WTC11 (cell line): ENCODE results near the gene PAM16. TPM values are rescaled to one million over a fixed set of nuclear protein-coding genes. Genes with fewer than 3 reads are reported as not detected.

Experiments used
- ATAC-seq: fragments of 200-7000 bp; cut with Tn5 transposase; 2 replicates; pipeline ENCODE4 v1.10.0; 2021; ENCODE audit warnings: mild to moderate bottlenecking, moderate library complexity
- CTCF ChIA-PET: fragments of 300-600 bp; sonication (Branson Sonifier 250); formaldehyde crosslinking; loops from one replicate; lab custom pipeline; 2021; ENCODE audit warnings: antibody characterized with exemption; lab: Charles Lee
- POLR2A ChIA-PET: fragments of 350-600 bp; sonication (Branson Sonifier 250); formaldehyde crosslinking; loops from one replicate; lab custom pipeline; 2021; ENCODE audit warnings: antibody characterized with exemption; lab: Charles Lee
- DNase-seq: peaks from one replicate; pipeline ENCODE4 v3.0.0; 2021; ENCODE audit warnings: low spot score
- H3K27ac Mint-ChIP-seq: 2 replicates; pipeline ENCODE4 v1.8.0; 2021; ENCODE audit warnings: mixed read lengths
- H3K27me3 Mint-ChIP-seq: 2 replicates; pipeline ENCODE4 v1.8.0; 2021; ENCODE audit warnings: low read depth, mild to moderate bottlenecking, moderate library complexity, mixed read lengths
- H3K36me3 Mint-ChIP-seq: 2 replicates; pipeline ENCODE4 v1.8.0; 2021; ENCODE audit warnings: mixed read lengths
- H3K4me1 Mint-ChIP-seq: 2 replicates; pipeline ENCODE4 v1.8.0; 2022; ENCODE audit warnings: mixed read lengths
- H3K4me3 Mint-ChIP-seq: 2 replicates; pipeline ENCODE4 v1.8.0; 2021; ENCODE audit warnings: mild to moderate bottlenecking, moderate library complexity, mixed read lengths
- H3K9me3 Mint-ChIP-seq: 2 replicates; pipeline ENCODE4 v1.8.0; 2021; ENCODE audit warnings: mixed read lengths
- ATF1 ChIP-seq: sonication (generic); formaldehyde crosslinking; IDR thresholded peaks from 2 replicates; pipeline ENCODE4 v1.8.1; 2023; ENCODE audit warnings: mild to moderate bottlenecking, moderate library complexity, missing genetic modification reagents
- CREB1 ChIP-seq: sonication (generic); formaldehyde crosslinking; IDR thresholded peaks from 2 replicates; pipeline ENCODE4 v1.8.0; 2023; ENCODE audit warnings: mild to moderate bottlenecking, missing genetic modification reagents
- CREM ChIP-seq: sonication (generic); formaldehyde crosslinking; IDR thresholded peaks from 2 replicates; pipeline ENCODE4 v1.8.1; 2022; ENCODE audit warnings: mild to moderate bottlenecking, missing genetic modification reagents, moderate library complexity
- ELF4 ChIP-seq: sonication (generic); formaldehyde crosslinking; IDR thresholded peaks from 2 replicates; pipeline ENCODE4 v1.8.1; 2022; ENCODE audit warnings: low read depth, mild to moderate bottlenecking, moderate library complexity, missing genetic modification reagents
- EMX1 ChIP-seq: fragments of 250-450 bp; sonication (Bioruptor Pico); IDR thresholded peaks from 2 replicates; pipeline ENCODE4 v1.8.0; 2021; ENCODE audit warnings: mild to moderate bottlenecking
- ETV6 ChIP-seq: sonication (generic); formaldehyde crosslinking; IDR thresholded peaks from 2 replicates; pipeline ENCODE4 v1.8.1; 2022; ENCODE audit warnings: mild to moderate bottlenecking, missing genetic modification reagents
- GRHL2 ChIP-seq: fragments of 250-450 bp; sonication (Bioruptor Pico); IDR thresholded peaks from 2 replicates; pipeline ENCODE4 v1.8.0; 2022; ENCODE audit warnings: mild to moderate bottlenecking, moderate library complexity; ENCODE audit not compliant: insufficient replicate concordance, severe bottlenecking
- NR1H2 ChIP-seq: sonication (generic); formaldehyde crosslinking; IDR thresholded peaks from 2 replicates; pipeline ENCODE4 v1.9.0; 2021; ENCODE audit warnings: mild to moderate bottlenecking, moderate library complexity, missing genetic modification reagents
- OVOL2 ChIP-seq: fragments of 250-450 bp; sonication (Bioruptor Pico); IDR thresholded peaks from 2 replicates; pipeline ENCODE4 v1.9.0; 2021; ENCODE audit warnings: mild to moderate bottlenecking, borderline replicate concordance
- RORB ChIP-seq: fragments of 250-450 bp; sonication (Bioruptor Pico); IDR thresholded peaks from 2 replicates; pipeline ENCODE4 v1.9.0; 2021; ENCODE audit warnings: mild to moderate bottlenecking
- SMAD3 ChIP-seq: sonication (generic); formaldehyde crosslinking; IDR thresholded peaks from 2 replicates; pipeline ENCODE4 v1.8.0; 2022; ENCODE audit warnings: missing genetic modification reagents, mild to moderate bottlenecking, borderline replicate concordance
- SP1 ChIP-seq: sonication (generic); formaldehyde crosslinking; conservative IDR thresholded peaks from 2 replicates; pipeline ENCODE4 v1.8.1; 2022; ENCODE audit warnings: missing genetic modification reagents
- TCF7 ChIP-seq: sonication (generic); formaldehyde crosslinking; IDR thresholded peaks from 2 replicates; pipeline ENCODE4 v1.8.0; 2022; ENCODE audit warnings: mild to moderate bottlenecking, low read depth, missing genetic modification reagents, moderate library complexity
- TEAD1 ChIP-seq: sonication (generic); formaldehyde crosslinking; IDR thresholded peaks from 2 replicates; pipeline ENCODE4 v1.8.0; 2022; ENCODE audit warnings: mild to moderate bottlenecking, missing genetic modification reagents
- ZNF121 ChIP-seq: sonication (generic); formaldehyde crosslinking; IDR thresholded peaks from 2 replicates; pipeline ENCODE4 v1.8.0; 2023; ENCODE audit warnings: missing genetic modification reagents
- ZNF219 ChIP-seq: sonication (generic); formaldehyde crosslinking; IDR thresholded peaks from 2 replicates; pipeline ENCODE4 v1.8.0; 2023; ENCODE audit warnings: missing genetic modification reagents, mild to moderate bottlenecking, borderline replicate concordance
- ZNF317 ChIP-seq: sonication (generic); formaldehyde crosslinking; IDR thresholded peaks from 2 replicates; pipeline ENCODE4 v1.8.1; 2023; ENCODE audit warnings: low read depth, mild to moderate bottlenecking, moderate library complexity, missing genetic modification reagents, borderline replicate concordance
- total RNA-seq: library from RNA; stranded (reverse); gene quantifications from 3 replicates; pipeline ENCODE4 v1.2.3, GENCODE V29; 2021
- TF ChIP-seq, protein P1 (sequence below): sonication (generic); formaldehyde crosslinking; IDR thresholded peaks from 2 replicates; pipeline ENCODE4 v1.8.1; 2023; ENCODE audit warnings: mild to moderate bottlenecking, missing genetic modification reagents
- TF ChIP-seq, protein P2 (sequence below): sonication (generic); formaldehyde crosslinking; IDR thresholded peaks from 2 replicates; pipeline ENCODE4 v1.8.1; 2023; ENCODE audit warnings: mild to moderate bottlenecking, missing genetic modification reagents, borderline replicate concordance
- TF ChIP-seq, protein P3 (sequence below): fragments of 250-450 bp; sonication (Bioruptor Pico); IDR thresholded peaks from 2 replicates; pipeline ENCODE4 v1.9.0; 2021; ENCODE audit warnings: moderate library complexity, mild to moderate bottlenecking, inconsistent platforms, borderline replicate concordance
- TF ChIP-seq, protein P4 (sequence below): sonication (generic); formaldehyde crosslinking; IDR thresholded peaks from 2 replicates; pipeline ENCODE4 v1.8.1; 2022; ENCODE audit warnings: mild to moderate bottlenecking, missing genetic modification reagents, moderate library complexity, borderline replicate concordance
- TF ChIP-seq, protein P5 (sequence below): fragments of 250-450 bp; sonication (Bioruptor Pico); IDR thresholded peaks from 2 replicates; pipeline ENCODE4 v2.1.2; 2022; ENCODE audit warnings: mild to moderate bottlenecking, moderate library complexity
- TF ChIP-seq, protein P6 (sequence below): sonication (generic); formaldehyde crosslinking; IDR thresholded peaks from 2 replicates; pipeline ENCODE4 v1.8.0; 2022; ENCODE audit warnings: mild to moderate bottlenecking, missing genetic modification reagents
- TF ChIP-seq, protein P7 (sequence below): sonication (generic); formaldehyde crosslinking; IDR thresholded peaks from 2 replicates; pipeline ENCODE4 v1.8.0; 2022; ENCODE audit warnings: missing genetic modification reagents

Gene PAM16
- total RNA-seq, 1 experiment from 2014 or later, result 88.9 TPM

DNA sequence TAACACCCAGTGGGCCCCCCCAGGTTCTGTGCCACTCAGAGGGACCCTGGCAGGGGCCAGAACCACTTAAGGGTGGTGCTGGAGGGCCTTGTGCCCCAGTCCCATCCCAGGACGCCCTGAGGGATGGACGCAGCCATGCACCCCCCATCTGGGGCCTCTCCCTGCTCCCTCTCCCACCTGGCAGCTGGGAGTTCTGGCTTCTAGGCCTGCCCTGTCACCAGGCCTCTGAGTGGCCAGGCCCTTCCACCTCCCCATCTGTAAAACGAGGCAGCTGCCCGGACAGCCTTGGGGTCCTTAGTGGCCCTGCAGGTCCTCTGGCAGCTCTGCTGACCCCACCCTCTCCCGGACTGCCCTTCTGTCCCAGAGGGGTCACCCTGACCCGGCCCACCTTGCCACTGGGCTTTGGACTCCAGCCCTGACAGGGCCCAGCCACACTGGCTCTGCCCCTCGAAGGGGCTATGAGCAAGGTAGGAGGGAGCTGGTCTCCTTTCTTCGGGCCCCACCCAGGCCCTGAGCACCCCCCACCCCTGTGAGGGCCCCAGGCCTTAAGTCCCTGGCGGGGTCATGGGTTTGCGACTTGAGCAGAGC, 12.3 kb downstream of the PAM16 start:
- Mint-ChIP-seq H3K36me3 (peaks cover 11% of the 10 kb centered on the region), H3K4me1 (no peaks in the 10 kb centered on the region), H3K9me3 (peaks cover 1% of the 10 kb centered on the region; the same call in 1 of the 2 replicates), H3K27me3 (no peaks in the 10 kb centered on the region; the same call in 1 of the 2 replicates), H3K27ac (no peak overlapping the region), H3K4me3 (no peak overlapping the region)
- TF ChIP-seq ATF1 (CRISPR knock-in tag) (no peak), ZNF317 (no peak), ETV6 (no peak), TCF7 (CRISPR knock-in tag) (no peak), RORB (CRISPR knock-in tag) (no peak), GRHL2 (CRISPR knock-in tag) (no peak), CREM (CRISPR knock-in tag) (no peak), OVOL2 (CRISPR knock-in tag) (no peak), SMAD3 (no peak), TEAD1 (CRISPR knock-in tag) (no peak), ZNF121 (CRISPR knock-in tag) (no peak)
- TF ChIP-seq, protein P1, sequence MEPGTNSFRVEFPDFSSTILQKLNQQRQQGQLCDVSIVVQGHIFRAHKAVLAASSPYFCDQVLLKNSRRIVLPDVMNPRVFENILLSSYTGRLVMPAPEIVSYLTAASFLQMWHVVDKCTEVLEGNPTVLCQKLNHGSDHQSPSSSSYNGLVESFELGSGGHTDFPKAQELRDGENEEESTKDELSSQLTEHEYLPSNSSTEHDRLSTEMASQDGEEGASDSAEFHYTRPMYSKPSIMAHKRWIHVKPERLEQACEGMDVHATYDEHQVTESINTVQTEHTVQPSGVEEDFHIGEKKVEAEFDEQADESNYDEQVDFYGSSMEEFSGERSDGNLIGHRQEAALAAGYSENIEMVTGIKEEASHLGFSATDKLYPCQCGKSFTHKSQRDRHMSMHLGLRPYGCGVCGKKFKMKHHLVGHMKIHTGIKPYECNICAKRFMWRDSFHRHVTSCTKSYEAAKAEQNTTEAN (CRISPR knock-in tag), result no peak
- TF ChIP-seq, protein P2, sequence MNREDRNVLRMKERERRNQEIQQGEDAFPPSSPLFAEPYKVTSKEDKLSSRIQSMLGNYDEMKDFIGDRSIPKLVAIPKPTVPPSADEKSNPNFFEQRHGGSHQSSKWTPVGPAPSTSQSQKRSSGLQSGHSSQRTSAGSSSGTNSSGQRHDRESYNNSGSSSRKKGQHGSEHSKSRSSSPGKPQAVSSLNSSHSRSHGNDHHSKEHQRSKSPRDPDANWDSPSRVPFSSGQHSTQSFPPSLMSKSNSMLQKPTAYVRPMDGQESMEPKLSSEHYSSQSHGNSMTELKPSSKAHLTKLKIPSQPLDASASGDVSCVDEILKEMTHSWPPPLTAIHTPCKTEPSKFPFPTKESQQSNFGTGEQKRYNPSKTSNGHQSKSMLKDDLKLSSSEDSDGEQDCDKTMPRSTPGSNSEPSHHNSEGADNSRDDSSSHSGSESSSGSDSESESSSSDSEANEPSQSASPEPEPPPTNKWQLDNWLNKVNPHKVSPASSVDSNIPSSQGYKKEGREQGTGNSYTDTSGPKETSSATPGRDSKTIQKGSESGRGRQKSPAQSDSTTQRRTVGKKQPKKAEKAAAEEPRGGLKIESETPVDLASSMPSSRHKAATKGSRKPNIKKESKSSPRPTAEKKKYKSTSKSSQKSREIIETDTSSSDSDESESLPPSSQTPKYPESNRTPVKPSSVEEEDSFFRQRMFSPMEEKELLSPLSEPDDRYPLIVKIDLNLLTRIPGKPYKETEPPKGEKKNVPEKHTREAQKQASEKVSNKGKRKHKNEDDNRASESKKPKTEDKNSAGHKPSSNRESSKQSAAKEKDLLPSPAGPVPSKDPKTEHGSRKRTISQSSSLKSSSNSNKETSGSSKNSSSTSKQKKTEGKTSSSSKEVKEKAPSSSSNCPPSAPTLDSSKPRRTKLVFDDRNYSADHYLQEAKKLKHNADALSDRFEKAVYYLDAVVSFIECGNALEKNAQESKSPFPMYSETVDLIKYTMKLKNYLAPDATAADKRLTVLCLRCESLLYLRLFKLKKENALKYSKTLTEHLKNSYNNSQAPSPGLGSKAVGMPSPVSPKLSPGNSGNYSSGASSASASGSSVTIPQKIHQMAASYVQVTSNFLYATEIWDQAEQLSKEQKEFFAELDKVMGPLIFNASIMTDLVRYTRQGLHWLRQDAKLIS (CRISPR knock-in tag), result no peak
- TF ChIP-seq, protein P3, sequence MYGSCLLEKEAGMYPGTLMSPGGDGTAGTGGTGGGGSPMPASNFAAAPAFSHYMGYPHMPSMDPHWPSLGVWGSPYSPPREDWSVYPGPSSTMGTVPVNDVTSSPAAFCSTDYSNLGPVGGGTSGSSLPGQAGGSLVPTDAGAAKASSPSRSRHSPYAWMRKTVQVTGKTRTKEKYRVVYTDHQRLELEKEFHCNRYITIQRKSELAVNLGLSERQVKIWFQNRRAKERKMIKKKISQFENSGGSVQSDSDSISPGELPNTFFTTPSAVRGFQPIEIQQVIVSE (CRISPR knock-in tag), result no peak
- TF ChIP-seq, protein P4, sequence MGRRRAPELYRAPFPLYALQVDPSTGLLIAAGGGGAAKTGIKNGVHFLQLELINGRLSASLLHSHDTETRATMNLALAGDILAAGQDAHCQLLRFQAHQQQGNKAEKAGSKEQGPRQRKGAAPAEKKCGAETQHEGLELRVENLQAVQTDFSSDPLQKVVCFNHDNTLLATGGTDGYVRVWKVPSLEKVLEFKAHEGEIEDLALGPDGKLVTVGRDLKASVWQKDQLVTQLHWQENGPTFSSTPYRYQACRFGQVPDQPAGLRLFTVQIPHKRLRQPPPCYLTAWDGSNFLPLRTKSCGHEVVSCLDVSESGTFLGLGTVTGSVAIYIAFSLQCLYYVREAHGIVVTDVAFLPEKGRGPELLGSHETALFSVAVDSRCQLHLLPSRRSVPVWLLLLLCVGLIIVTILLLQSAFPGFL, result no peak
- CTCF ChIA-PET, result interaction anchor here (0.6 to 6.3 kb wide), 10 partner anchors 8 to 85 kb away, joined by 3 to 44 read pairs (median 6); partner anchors contain the start of genes PAM16 and TFAP4
- POLR2A ChIA-PET, result no interaction called here
- ATAC-seq (no peak; the same call in 1 of the 2 replicates), DNase-seq (no peak)

DNA sequence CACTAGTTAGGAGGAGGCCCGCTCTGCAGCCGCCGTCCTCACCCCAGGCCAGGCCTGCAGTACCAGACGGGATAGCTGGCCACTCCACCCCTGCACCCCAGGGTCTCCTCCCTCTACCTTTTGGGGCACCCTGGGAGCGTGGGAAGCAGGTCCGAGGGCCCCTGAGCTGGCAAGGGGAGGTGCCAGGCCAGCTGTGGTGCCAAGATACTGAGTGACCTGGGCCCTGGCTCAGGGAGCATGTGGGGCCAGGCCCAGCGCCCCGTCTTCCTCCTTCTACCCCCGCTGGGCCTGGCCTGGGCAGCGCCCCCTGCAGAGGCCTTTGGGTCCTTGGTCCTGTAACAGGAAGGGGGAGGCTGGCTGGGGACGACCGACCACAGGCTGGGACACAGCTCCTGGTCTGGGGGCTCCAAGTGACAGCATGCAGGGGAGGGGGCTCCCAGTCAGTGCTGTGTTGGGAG, 13.0 kb downstream of the PAM16 start:
- no peak for ATAC-seq
- CTCF ChIA-PET, result interaction anchor here (0.6 to 6.3 kb wide), 10 partner anchors 8 to 84 kb away, joined by 3 to 44 read pairs (median 6); partner anchors contain the start of gene PAM16
- TF ChIP-seq SP1 (CRISPR knock-in tag) (no peak), CREB1 (CRISPR knock-in tag) (no peak), ZNF219 (CRISPR knock-in tag) (no peak), EMX1 (CRISPR knock-in tag) (no peak), NR1H2 (CRISPR knock-in tag) (no peak), CREM (CRISPR knock-in tag) (no peak), ELF4 (CRISPR knock-in tag) (no peak)
- TF ChIP-seq, protein P5, sequence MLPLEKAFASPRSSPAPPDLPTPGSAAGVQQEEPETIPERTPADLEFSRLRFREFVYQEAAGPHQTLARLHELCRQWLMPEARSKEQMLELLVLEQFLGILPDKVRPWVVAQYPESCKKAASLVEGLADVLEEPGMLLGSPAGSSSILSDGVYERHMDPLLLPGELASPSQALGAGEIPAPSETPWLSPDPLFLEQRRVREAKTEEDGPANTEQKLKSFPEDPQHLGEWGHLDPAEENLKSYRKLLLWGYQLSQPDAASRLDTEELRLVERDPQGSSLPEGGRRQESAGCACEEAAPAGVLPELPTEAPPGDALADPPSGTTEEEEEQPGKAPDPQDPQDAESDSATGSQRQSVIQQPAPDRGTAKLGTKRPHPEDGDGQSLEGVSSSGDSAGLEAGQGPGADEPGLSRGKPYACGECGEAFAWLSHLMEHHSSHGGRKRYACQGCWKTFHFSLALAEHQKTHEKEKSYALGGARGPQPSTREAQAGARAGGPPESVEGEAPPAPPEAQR (CRISPR knock-in tag), result no peak
- TF ChIP-seq, protein P6, sequence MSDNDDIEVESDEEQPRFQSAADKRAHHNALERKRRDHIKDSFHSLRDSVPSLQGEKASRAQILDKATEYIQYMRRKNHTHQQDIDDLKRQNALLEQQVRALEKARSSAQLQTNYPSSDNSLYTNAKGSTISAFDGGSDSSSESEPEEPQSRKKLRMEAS, result no peak
- TF ChIP-seq, protein P7, sequence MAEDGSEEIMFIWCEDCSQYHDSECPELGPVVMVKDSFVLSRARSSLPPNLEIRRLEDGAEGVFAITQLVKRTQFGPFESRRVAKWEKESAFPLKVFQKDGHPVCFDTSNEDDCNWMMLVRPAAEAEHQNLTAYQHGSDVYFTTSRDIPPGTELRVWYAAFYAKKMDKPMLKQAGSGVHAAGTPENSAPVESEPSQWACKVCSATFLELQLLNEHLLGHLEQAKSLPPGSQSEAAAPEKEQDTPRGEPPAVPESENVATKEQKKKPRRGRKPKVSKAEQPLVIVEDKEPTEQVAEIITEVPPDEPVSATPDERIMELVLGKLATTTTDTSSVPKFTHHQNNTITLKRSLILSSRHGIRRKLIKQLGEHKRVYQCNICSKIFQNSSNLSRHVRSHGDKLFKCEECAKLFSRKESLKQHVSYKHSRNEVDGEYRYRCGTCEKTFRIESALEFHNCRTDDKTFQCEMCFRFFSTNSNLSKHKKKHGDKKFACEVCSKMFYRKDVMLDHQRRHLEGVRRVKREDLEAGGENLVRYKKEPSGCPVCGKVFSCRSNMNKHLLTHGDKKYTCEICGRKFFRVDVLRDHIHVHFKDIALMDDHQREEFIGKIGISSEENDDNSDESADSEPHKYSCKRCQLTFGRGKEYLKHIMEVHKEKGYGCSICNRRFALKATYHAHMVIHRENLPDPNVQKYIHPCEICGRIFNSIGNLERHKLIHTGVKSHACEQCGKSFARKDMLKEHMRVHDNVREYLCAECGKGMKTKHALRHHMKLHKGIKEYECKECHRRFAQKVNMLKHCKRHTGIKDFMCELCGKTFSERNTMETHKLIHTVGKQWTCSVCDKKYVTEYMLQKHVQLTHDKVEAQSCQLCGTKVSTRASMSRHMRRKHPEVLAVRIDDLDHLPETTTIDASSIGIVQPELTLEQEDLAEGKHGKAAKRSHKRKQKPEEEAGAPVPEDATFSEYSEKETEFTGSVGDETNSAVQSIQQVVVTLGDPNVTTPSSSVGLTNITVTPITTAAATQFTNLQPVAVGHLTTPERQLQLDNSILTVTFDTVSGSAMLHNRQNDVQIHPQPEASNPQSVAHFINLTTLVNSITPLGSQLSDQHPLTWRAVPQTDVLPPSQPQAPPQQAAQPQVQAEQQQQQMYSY, result no peak

More for the DNA sequence above, 13.0 kb downstream of the PAM16 start:
- Mint-ChIP-seq H3K27me3 (no peaks in the 10 kb centered on the region), H3K9me3 (no peaks in the 10 kb centered on the region), H3K36me3 (peaks cover 6% of the 10 kb centered on the region), H3K27ac (no peak overlapping the region), H3K4me3 (no peak overlapping the region), H3K4me1 (no peaks in the 10 kb centered on the region)
- POLR2A ChIA-PET, result no interaction called here
- DNase-seq, result no peak
